ENCODE results near the gene RPL37.
A peak's percentile ranks its signal among the peaks of the same experiment; 100 is the strongest.
"Not testable (repeated sequence)": the region's sequence is repeated elsewhere in the genome, so short reads cannot be mapped to it uniquely, and the experiment has no call there.

The RPL37 gene

GRCh38 chr5:40869384-40869783, 34.4 kb upstream of the RPL37 start:
- Histone ChIP-seq H3K27ac (ENCODE audit: low read depth, low read length) (no peak overlapping the region), H3K4me1 (ENCODE audit: control insufficient read depth in 1 of 2, insufficient read depth in 2 of 2, low read length in 2 of 2) (no peaks in the 10 kb centered on the region), H3K27me3 (ENCODE audit: control insufficient read depth in 1 of 2, insufficient read depth in 2 of 2, low read length in 2 of 2) (no peaks in the 10 kb centered on the region), H3K9me3 (ENCODE audit: control insufficient read depth in 1 of 2, low read length in 2 of 2) (no peaks in the 10 kb centered on the region), H3K9ac (ENCODE audit: low read depth in 1 of 2, low read length in 2 of 2) (no peak overlapping the region), H3K4me3 (ENCODE audit: low read depth in 1 of 2, low read length in 2 of 2) (no peak overlapping the region), H3K36me3 (ENCODE audit: control insufficient read depth in 1 of 2, insufficient read depth in 2 of 2, low read length in 2 of 2) (no peaks in the 10 kb centered on the region)

GRCh38 chr5:40866844-40867243, 31.8 kb upstream of the RPL37 start:
- Histone ChIP-seq H3K4me3 (ENCODE audit: low read depth in 1 of 2, low read length in 2 of 2) (no peak overlapping the region), H3K9ac (ENCODE audit: low read depth in 1 of 2, low read length in 2 of 2) (no peak overlapping the region), H3K36me3 (ENCODE audit: control insufficient read depth in 1 of 2, insufficient read depth in 2 of 2, low read length in 2 of 2) (no peaks in the 10 kb centered on the region), H3K27me3 (ENCODE audit: control insufficient read depth in 1 of 2, insufficient read depth in 2 of 2, low read length in 2 of 2) (no peaks in the 10 kb centered on the region), H3K4me1 (ENCODE audit: control insufficient read depth in 1 of 2, insufficient read depth in 2 of 2, low read length in 2 of 2) (no peaks in the 10 kb centered on the region), H3K9me3 (ENCODE audit: control insufficient read depth in 1 of 2, low read length in 2 of 2) (no peaks in the 10 kb centered on the region), H3K27ac (ENCODE audit: low read depth, low read length) (no peak overlapping the region)

GRCh38 chr5:40865004-40865403, 30.0 kb upstream of the RPL37 start:
- H3K4me3 ChIP-seq (ENCODE audit: low read depth in 1 of 2, low read length in 2 of 2); H3K9ac ChIP-seq (ENCODE audit: low read depth in 1 of 2, low read length in 2 of 2); H3K27ac ChIP-seq (ENCODE audit: low read depth, low read length); H3K36me3 ChIP-seq (ENCODE audit: control insufficient read depth in 1 of 2, insufficient read depth in 2 of 2, low read length in 2 of 2); H3K27me3 ChIP-seq (ENCODE audit: control insufficient read depth in 1 of 2, insufficient read depth in 2 of 2, low read length in 2 of 2); H3K4me1 ChIP-seq (ENCODE audit: control insufficient read depth in 1 of 2, insufficient read depth in 2 of 2, low read length in 2 of 2); H3K9me3 ChIP-seq (ENCODE audit: control insufficient read depth in 1 of 2, low read length in 2 of 2): not testable (repeated sequence)

GRCh38 chr5:40860711-40861110, 25.7 kb upstream of the RPL37 start:
- H3K4me3 ChIP-seq (ENCODE audit: low read depth in 1 of 2, low read length in 2 of 2): no peak overlapping the region
- H3K4me1 ChIP-seq (ENCODE audit: control insufficient read depth in 1 of 2, insufficient read depth in 2 of 2, low read length in 2 of 2): no peaks in the 10 kb centered on the region
- no peak overlapping the region for H3K27ac ChIP-seq (ENCODE audit: low read depth, low read length)
- no peaks in the 10 kb centered on the region for H3K36me3 ChIP-seq (ENCODE audit: control insufficient read depth in 1 of 2, insufficient read depth in 2 of 2, low read length in 2 of 2)
- H3K27me3 ChIP-seq (ENCODE audit: control insufficient read depth in 1 of 2, insufficient read depth in 2 of 2, low read length in 2 of 2): no peaks in the 10 kb centered on the region
- H3K9ac ChIP-seq (ENCODE audit: low read depth in 1 of 2, low read length in 2 of 2): no peak overlapping the region
- no peaks in the 10 kb centered on the region for H3K9me3 ChIP-seq (ENCODE audit: control insufficient read depth in 1 of 2, low read length in 2 of 2)

- Histone ChIP-seq H3K27me3 (ENCODE audit: control insufficient read depth in 1 of 2, insufficient read depth in 2 of 2, low read length in 2 of 2) (no peaks in the 10 kb centered on the region), H3K4me3 (ENCODE audit: low read depth in 1 of 2, low read length in 2 of 2) (no peak overlapping the region), H3K27ac (ENCODE audit: low read depth, low read length) (no peak overlapping the region), H3K9me3 (ENCODE audit: control insufficient read depth in 1 of 2, low read length in 2 of 2) (no peaks in the 10 kb centered on the region), H3K9ac (ENCODE audit: low read depth in 1 of 2, low read length in 2 of 2) (no peak overlapping the region), H3K36me3 (ENCODE audit: control insufficient read depth in 1 of 2, insufficient read depth in 2 of 2, low read length in 2 of 2) (peaks cover 3 to 12% of the 10 kb centered on the region in 2 donors), H3K4me1 (ENCODE audit: control insufficient read depth in 1 of 2, insufficient read depth in 2 of 2, low read length in 2 of 2) (no peaks in the 10 kb centered on the region)
Measured at GRCh38 chr5:40853632-40854192, 18.7 kb upstream of the RPL37 start.

- peaks cover 0 to 12% of the 10 kb centered on the region in 2 donors for H3K4me1 ChIP-seq (ENCODE audit: control insufficient read depth in 1 of 2, insufficient read depth in 2 of 2, low read length in 2 of 2)
- no peak overlapping the region for H3K4me3 ChIP-seq (ENCODE audit: low read depth in 1 of 2, low read length in 2 of 2)
- no peak overlapping the region for H3K9ac ChIP-seq (ENCODE audit: low read depth in 1 of 2, low read length in 2 of 2)
- no peaks in the 10 kb centered on the region for H3K27me3 ChIP-seq (ENCODE audit: control insufficient read depth in 1 of 2, insufficient read depth in 2 of 2, low read length in 2 of 2)
- no peak overlapping the region for H3K27ac ChIP-seq (ENCODE audit: low read depth, low read length)
- H3K36me3 ChIP-seq (ENCODE audit: control insufficient read depth in 1 of 2, insufficient read depth in 2 of 2, low read length in 2 of 2): peaks cover 0 to 4% of the 10 kb centered on the region in 2 donors
- H3K9me3 ChIP-seq (ENCODE audit: control insufficient read depth in 1 of 2, low read length in 2 of 2): no peaks in the 10 kb centered on the region
Measured at GRCh38 chr5:40847525-40847924, 12.5 kb upstream of the RPL37 start.

- no peaks in the 10 kb centered on the region for H3K36me3 ChIP-seq (ENCODE audit: control insufficient read depth in 1 of 2, insufficient read depth in 2 of 2, low read length in 2 of 2)
- peaks cover 0 to 18% of the 10 kb centered on the region in 2 donors for H3K4me1 ChIP-seq (ENCODE audit: control insufficient read depth in 1 of 2, insufficient read depth in 2 of 2, low read length in 2 of 2)
- no peak overlapping the region for H3K27ac ChIP-seq (ENCODE audit: low read depth, low read length)
- no peaks in the 10 kb centered on the region for H3K27me3 ChIP-seq (ENCODE audit: control insufficient read depth in 1 of 2, insufficient read depth in 2 of 2, low read length in 2 of 2)
- H3K4me3 ChIP-seq (ENCODE audit: low read depth in 1 of 2, low read length in 2 of 2): no peak overlapping the region
- H3K9me3 ChIP-seq (ENCODE audit: control insufficient read depth in 1 of 2, low read length in 2 of 2): no peaks in the 10 kb centered on the region
- no peak overlapping the region for H3K9ac ChIP-seq (ENCODE audit: low read depth in 1 of 2, low read length in 2 of 2)
Measured at GRCh38 chr5:40846371-40846770, 11.3 kb upstream of the RPL37 start.

- H3K27me3 ChIP-seq (ENCODE audit: control insufficient read depth in 1 of 2, insufficient read depth in 2 of 2, low read length in 2 of 2): no peaks in the 10 kb centered on the region
- H3K36me3 ChIP-seq (ENCODE audit: control insufficient read depth in 1 of 2, insufficient read depth in 2 of 2, low read length in 2 of 2): no peaks in the 10 kb centered on the region
- H3K4me1 ChIP-seq (ENCODE audit: control insufficient read depth in 1 of 2, insufficient read depth in 2 of 2, low read length in 2 of 2): peaks cover 0 to 23% of the 10 kb centered on the region in 2 donors
- no peak overlapping the region for H3K9ac ChIP-seq (ENCODE audit: low read depth in 1 of 2, low read length in 2 of 2)
- no peak overlapping the region for H3K4me3 ChIP-seq (ENCODE audit: low read depth in 1 of 2, low read length in 2 of 2)
- no peaks in the 10 kb centered on the region for H3K9me3 ChIP-seq (ENCODE audit: control insufficient read depth in 1 of 2, low read length in 2 of 2)
- no peak overlapping the region for H3K27ac ChIP-seq (ENCODE audit: low read depth, low read length)
Measured at GRCh38 chr5:40844565-40844964, 9.5 kb upstream of the RPL37 start.

GRCh38 chr5:40842351-40842750, 7.3 kb upstream of the RPL37 start:
- Histone ChIP-seq H3K9ac (ENCODE audit: low read depth in 1 of 2, low read length in 2 of 2) (peak overlapping the region in 1 of 2 donors; percentile 85), H3K27ac (ENCODE audit: low read depth, low read length) (no peak overlapping the region)

GRCh38 chr5:40841068-40841805, 6.2 kb upstream of the RPL37 start, which contains the start of gene CARD6:
Gene CARD6 (plus strand): TSS chr5:40841367. CDS start chr5:40841383, 16 bp downstream.
- H3K4me1 ChIP-seq (ENCODE audit: control insufficient read depth in 1 of 2, insufficient read depth in 2 of 2, low read length in 2 of 2): peaks cover 0 to 28% of the 10 kb centered on the region in 2 donors
- peak within 1 kb of the TSS; percentile 65 to 85 for H3K9ac ChIP-seq (ENCODE audit: low read depth in 1 of 2, low read length in 2 of 2)
- H3K36me3 ChIP-seq (ENCODE audit: control insufficient read depth in 1 of 2, insufficient read depth in 2 of 2, low read length in 2 of 2): no peaks in the 10 kb centered on the region
- H3K27me3 ChIP-seq (ENCODE audit: control insufficient read depth in 1 of 2, insufficient read depth in 2 of 2, low read length in 2 of 2): no peaks in the 10 kb centered on the region
- no peaks in the 10 kb centered on the region for H3K9me3 ChIP-seq (ENCODE audit: control insufficient read depth in 1 of 2, low read length in 2 of 2)
- H3K4me3 ChIP-seq (ENCODE audit: low read depth in 1 of 2, low read length in 2 of 2): peak within 1 kb of the TSS; percentile 74 to 83
- peak within 1 kb of the TSS; percentile 42 for H3K27ac ChIP-seq (ENCODE audit: low read depth, low read length)

More at GRCh38 chr5:40842351-40842750, 7.3 kb upstream of the RPL37 start:
- Histone ChIP-seq H3K27me3 (ENCODE audit: control insufficient read depth in 1 of 2, insufficient read depth in 2 of 2, low read length in 2 of 2) (no peaks in the 10 kb centered on the region), H3K36me3 (ENCODE audit: control insufficient read depth in 1 of 2, insufficient read depth in 2 of 2, low read length in 2 of 2) (no peaks in the 10 kb centered on the region), H3K9me3 (ENCODE audit: control insufficient read depth in 1 of 2, low read length in 2 of 2) (no peaks in the 10 kb centered on the region), H3K4me3 (ENCODE audit: low read depth in 1 of 2, low read length in 2 of 2) (peak overlapping the region; percentile 74 to 83), H3K4me1 (ENCODE audit: control insufficient read depth in 1 of 2, insufficient read depth in 2 of 2, low read length in 2 of 2) (peaks cover 0 to 23% of the 10 kb centered on the region in 2 donors)
